HG03045 (cell line): ENCODE results near the gene SAMSN1.
"Not testable (repeated sequence)": the region's sequence is repeated elsewhere in the genome, so short reads cannot be mapped to it uniquely, and the experiment has no call there.

Experiments
- ATAC-seq: cut with Tn5 transposase; IDR thresholded peaks from one replicate; pipeline ENCODE4 v1.9.1; 2021; ENCODE audit warnings: mild to moderate bottlenecking, moderate library complexity; ENCODE audit not compliant: unreplicated experiment

Gene SAMSN1

GRCh38 chr21:14567331-14568279, 21.5 kb upstream of the SAMSN1 start:
- no peak for ATAC-seq

- ATAC-seq, result no peak
Observed at GRCh38 chr21:14566894-14567293, 20.8 kb upstream of the SAMSN1 start.

- no peak for ATAC-seq
Observed at GRCh38 chr21:14562959-14563358, 16.8 kb upstream of the SAMSN1 start.

GRCh38 chr21:14560555-14560954, 14.4 kb upstream of the SAMSN1 start:
- ATAC-seq, result no peak

- ATAC-seq, result no peak
Observed at GRCh38 chr21:14560139-14560538, 14.0 kb upstream of the SAMSN1 start.

- ATAC-seq, result no peak
Observed at GRCh38 chr21:14559102-14559501, 13.0 kb upstream of the SAMSN1 start.

- ATAC-seq, result no peak
Observed at GRCh38 chr21:14557413-14557812, 11.3 kb upstream of the SAMSN1 start.

- ATAC-seq, result no peak
Observed at GRCh38 chr21:14554948-14555347, 8.8 kb upstream of the SAMSN1 start.

GRCh38 chr21:14553422-14553821, 7.3 kb upstream of the SAMSN1 start:
- ATAC-seq, result no peak

- ATAC-seq, result no peak
Observed at GRCh38 chr21:14551741-14552140, 5.6 kb upstream of the SAMSN1 start.

GRCh38 chr21:14550135-14550534, 4.0 kb upstream of the SAMSN1 start:
- no peak for ATAC-seq

GRCh38 chr21:14548779-14549178, 2.7 kb upstream of the SAMSN1 start:
- ATAC-seq, result no peak

GRCh38 chr21:14547834-14548513, 1.9 kb upstream of the SAMSN1 start:
- ATAC-seq, result no peak

GRCh38 chr21:14546719-14547118, 604 bp upstream of the SAMSN1 start:
- not testable (repeated sequence) for ATAC-seq

- no peak for ATAC-seq
Observed at GRCh38 chr21:14543983-14544382, 2.1 kb downstream of the SAMSN1 start.

- no peak for ATAC-seq
Observed at GRCh38 chr21:14542638-14543037, 3.5 kb downstream of the SAMSN1 start.

GRCh38 chr21:14541841-14542490, 4.1 kb downstream of the SAMSN1 start:
- ATAC-seq, result no peak

- no peak for ATAC-seq
Observed at GRCh38 chr21:14538483-14538882, 7.6 kb downstream of the SAMSN1 start.

GRCh38 chr21:14536929-14537328, 9.2 kb downstream of the SAMSN1 start:
- ATAC-seq, result no peak

GRCh38 chr21:14535702-14536101, 10.4 kb downstream of the SAMSN1 start:
- ATAC-seq, result no peak
